NB4 (cell line): ENCODE results near the gene CASP9.

Experiments
- DNase-seq: peaks from one replicate; pipeline ENCODE4 v3.0.0; 2010; ENCODE audit warnings: low read depth
- H3K4me3 ChIP-seq: one replicate; pipeline ENCODE4 v1.5.1; 2011; ENCODE audit warnings: mild to moderate bottlenecking, low read depth, low read length, moderate library complexity
- MYC ChIP-seq: IDR thresholded peaks from 2 replicates; pipeline ENCODE4 v1.6.1; 2011; ENCODE audit warnings: low read depth, low read length
- POLR2A ChIP-seq: IDR thresholded peaks from 2 replicates; pipeline ENCODE4 v1.6.1; 2011; ENCODE audit warnings: mild to moderate bottlenecking; ENCODE audit not compliant: insufficient read length; ENCODE audit errors: extremely low read depth
- TF ChIP-seq, protein P1 (sequence below): IDR thresholded peaks from 2 replicates; pipeline ENCODE4 v1.6.1; 2011; ENCODE audit warnings: low read depth, low read length
- TF ChIP-seq, protein P2 (sequence below): IDR thresholded peaks from one replicate; pipeline ENCODE4 v1.5.1; 2012; ENCODE audit warnings: low read depth, low read length

CASP9 gene

DNA sequence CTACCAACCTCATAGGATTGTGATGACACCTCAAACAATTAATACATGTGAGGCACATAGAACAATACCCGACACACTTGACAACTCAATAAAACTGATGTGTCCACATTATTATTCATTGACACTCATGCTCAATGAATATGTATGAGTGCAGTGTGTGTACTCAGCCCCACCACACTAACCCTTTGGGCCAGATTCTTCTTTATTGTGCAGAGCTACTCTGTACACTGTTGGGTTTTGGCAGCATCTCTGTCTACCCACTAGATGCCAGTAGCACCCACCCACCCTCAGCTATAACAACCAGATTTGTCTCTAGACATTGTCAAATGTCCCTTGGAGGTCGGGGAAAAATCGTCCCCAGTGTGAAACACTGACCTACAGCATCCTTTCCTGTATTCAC, 10.1 kb downstream of the CASP9 start:
- H3K4me3 ChIP-seq, result no peak overlapping the region
- no peak for DNase-seq
- no peak for TF ChIP-seq MYC
- no peak for TF ChIP-seq POLR2A
- TF ChIP-seq, protein P1, sequence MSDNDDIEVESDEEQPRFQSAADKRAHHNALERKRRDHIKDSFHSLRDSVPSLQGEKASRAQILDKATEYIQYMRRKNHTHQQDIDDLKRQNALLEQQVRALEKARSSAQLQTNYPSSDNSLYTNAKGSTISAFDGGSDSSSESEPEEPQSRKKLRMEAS, result no peak
- TF ChIP-seq, protein P2, sequence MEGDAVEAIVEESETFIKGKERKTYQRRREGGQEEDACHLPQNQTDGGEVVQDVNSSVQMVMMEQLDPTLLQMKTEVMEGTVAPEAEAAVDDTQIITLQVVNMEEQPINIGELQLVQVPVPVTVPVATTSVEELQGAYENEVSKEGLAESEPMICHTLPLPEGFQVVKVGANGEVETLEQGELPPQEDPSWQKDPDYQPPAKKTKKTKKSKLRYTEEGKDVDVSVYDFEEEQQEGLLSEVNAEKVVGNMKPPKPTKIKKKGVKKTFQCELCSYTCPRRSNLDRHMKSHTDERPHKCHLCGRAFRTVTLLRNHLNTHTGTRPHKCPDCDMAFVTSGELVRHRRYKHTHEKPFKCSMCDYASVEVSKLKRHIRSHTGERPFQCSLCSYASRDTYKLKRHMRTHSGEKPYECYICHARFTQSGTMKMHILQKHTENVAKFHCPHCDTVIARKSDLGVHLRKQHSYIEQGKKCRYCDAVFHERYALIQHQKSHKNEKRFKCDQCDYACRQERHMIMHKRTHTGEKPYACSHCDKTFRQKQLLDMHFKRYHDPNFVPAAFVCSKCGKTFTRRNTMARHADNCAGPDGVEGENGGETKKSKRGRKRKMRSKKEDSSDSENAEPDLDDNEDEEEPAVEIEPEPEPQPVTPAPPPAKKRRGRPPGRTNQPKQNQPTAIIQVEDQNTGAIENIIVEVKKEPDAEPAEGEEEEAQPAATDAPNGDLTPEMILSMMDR, result no peak

DNA sequence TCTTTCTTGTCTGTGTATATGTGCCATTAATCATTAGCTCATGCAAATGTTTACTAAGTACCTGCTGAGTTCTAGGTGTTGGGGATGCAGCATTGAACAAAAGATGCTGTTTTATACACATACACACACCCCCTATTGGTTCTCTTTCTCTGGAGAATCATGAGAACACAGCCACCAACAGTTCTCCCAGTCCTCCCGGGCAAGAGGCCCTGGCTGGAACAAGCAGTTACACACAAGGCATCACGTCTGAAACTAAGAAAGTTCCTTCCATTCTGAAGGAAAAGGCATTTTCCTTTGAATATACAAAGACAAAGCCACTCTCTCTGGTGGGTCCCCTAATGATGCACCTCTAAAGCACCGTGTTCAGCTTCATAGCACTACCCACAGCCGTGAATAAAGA, 10.8 kb downstream of the CASP9 start:
- no peak overlapping the region for H3K4me3 ChIP-seq
- TF ChIP-seq MYC, result no peak
- DNase-seq, result no peak

DNA sequence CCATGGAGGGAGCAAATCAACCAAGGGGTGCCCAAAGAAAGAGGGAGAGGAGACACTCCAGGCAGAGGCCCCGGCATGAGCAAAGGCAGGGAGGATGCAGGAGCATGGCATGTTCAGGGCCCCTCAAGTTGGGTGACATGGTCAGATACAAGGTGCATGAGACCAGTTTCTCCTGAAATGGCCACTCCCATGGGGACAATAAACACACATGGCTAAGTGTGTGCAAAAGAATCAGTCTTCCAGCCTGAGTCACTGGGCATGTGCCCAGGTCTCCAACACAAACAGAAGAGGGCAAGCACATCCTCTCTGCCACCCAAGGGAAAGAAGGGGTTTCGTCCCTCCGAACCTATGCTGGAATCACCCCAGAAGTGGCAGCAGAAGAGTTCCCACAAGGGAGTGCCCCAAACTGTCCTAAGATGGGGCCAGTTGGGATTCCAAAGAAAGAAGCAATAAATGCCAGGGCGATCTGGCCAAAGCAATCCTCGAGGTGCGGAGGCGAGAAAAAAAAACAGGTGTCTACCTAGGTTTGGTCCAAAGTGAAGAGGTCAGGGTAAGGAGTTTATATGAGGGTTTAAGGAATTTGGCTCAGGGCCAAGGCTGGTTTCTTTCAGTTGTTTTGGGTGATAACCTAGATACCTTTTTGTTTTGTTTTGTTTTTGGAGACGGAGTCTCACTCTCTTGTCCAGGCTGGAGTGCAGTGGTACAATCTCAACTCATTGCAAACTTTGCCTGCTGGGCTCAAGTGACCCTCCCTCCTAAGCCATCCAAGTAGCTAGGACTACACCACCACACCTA, 13.2 kb downstream of the CASP9 start:
- H3K4me3 ChIP-seq, result no peak overlapping the region
- no peak for DNase-seq
- TF ChIP-seq POLR2A (no peak), MYC (no peak)
- TF ChIP-seq, protein P2, result no peak
- TF ChIP-seq, protein P1, result no peak

DNA sequence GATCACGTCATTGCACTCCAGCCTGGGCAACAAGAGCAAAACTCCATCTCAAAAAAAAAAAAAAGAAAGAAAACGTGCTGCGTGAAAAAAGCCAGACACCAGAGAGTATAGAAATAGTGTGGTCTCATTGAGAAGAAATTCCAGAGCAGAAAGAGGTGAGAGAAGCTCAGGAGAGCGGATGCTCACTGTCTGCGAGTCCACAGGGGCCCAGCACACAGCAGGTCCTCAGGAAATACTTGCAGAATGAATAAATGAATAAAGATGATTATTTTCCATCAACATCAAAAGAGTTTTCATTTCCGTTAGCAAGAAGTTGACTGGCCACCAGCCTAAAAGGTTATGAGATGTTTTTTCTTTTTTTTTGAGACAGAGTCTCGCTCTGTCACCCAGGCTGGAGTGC, 14.4 kb downstream of the CASP9 start:
- no peak overlapping the region for H3K4me3 ChIP-seq
- no peak for DNase-seq
- TF ChIP-seq, protein P1, result no peak
- no peak for TF ChIP-seq POLR2A
- TF ChIP-seq MYC, result no peak
- TF ChIP-seq, protein P2, result no peak

DNA sequence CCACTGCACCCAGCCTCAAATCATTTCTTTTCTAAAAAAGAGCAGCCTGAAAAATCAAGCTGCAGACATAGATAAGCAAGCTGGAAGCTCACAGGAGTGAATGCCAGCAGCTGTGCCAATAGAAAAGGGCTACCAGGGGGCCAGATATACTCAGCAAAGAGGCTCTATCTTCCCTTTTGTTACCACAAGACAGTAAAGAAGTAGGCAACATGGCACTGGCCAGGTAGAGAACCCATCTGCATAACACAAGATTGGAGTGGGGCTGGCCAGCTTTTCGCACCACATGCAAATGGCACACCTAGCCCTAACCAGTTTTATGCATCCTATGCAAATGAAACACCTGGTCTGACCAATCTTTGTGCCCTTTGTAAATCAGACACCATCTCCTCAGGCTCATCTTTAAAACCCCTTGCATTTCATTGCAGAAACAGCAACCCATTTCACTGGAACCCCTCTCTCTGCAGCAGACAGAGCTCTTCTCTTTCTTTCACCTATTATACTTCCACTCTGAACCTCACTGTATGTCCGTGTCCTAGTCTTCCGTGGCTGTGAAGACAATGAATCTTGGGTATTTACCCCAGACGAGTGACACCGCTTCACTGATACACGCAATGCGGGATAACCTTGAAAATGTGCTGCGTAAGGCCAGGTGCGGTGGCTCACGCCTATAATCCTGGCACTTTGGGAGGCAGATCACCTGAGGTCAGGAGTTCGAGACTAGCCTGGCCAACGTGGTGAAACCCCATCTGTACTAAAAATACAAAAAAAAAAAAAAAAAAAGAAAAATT, 15.1 kb downstream of the CASP9 start:
- TF ChIP-seq, protein P2, result no peak
- TF ChIP-seq POLR2A, result no peak
- no peak for TF ChIP-seq MYC
- TF ChIP-seq, protein P1, result no peak
- no peak for DNase-seq
- H3K4me3 ChIP-seq, result no peak overlapping the region

DNA sequence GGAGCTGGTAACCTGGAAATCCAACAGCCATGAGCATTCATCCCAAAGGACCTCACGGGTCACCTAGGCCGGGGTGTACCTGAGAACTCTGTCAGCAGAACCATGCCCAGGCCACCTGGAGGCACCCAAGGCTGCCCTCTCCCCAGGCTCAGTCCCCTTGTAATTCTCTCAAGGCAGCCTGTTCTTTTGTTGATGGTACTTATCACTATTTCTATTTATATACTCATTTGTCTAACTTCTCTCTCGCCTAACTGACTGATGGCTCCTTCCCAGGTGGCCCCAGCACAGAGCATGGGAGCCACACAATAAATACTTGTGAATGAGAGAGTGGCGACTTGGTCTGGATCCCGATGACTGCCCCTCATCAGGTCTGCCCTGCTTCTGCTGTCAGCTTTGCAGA, 16.7 kb downstream of the CASP9 start:
- TF ChIP-seq, protein P1, result no peak
- TF ChIP-seq POLR2A (no peak), MYC (no peak)
- TF ChIP-seq, protein P2, result no peak
- no peak for DNase-seq

More for the DNA sequence above, 16.7 kb downstream of the CASP9 start:
- no peak overlapping the region for H3K4me3 ChIP-seq
